Hepatocyte (in vitro differentiated cells): ENCODE results near the gene SLC34A3. TPM values are rescaled to one million over a fixed set of nuclear protein-coding genes. Genes with fewer than 3 reads are reported as not detected.

Experiments used
- DNase-seq: peaks from one replicate; pipeline ENCODE4 v3.0.0-alpha.2; 2016; ENCODE audit warnings: low spot score
- H2AFZ ChIP-seq: fragments of 200-600 bp; sonication (generic); 2 replicates; pipeline ENCODE4 v1.6.0; 2016; ENCODE audit warnings: antibody characterized with exemption, mild to moderate bottlenecking
- H3K27ac ChIP-seq: fragments of 200-600 bp; sonication (generic); 2 replicates; pipeline ENCODE4 v1.5.1; 2016; ENCODE audit warnings: mild to moderate bottlenecking
- H3K27me3 ChIP-seq: fragments of 200-600 bp; sonication (generic); 2 replicates; pipeline ENCODE4 v1.6.1; 2016
- H3K36me3 ChIP-seq: fragments of 200-600 bp; sonication (generic); replicated peaks from 2 replicates; pipeline ENCODE4 v1.5.1; 2016; ENCODE audit warnings: low read depth; ENCODE audit not compliant: insufficient read depth
- H3K4me1 ChIP-seq: fragments of 200-600 bp; sonication (generic); 2 replicates; pipeline ENCODE4 v1.5.1; 2016; ENCODE audit warnings: mild to moderate bottlenecking, moderate library complexity; ENCODE audit not compliant: insufficient read depth
- H3K4me2 ChIP-seq: fragments of 200-600 bp; sonication (generic); 2 replicates; pipeline ENCODE4 v1.6.0; 2016
- H3K4me3 ChIP-seq: fragments of 200-600 bp; sonication (generic); 2 replicates; pipeline ENCODE4 v1.5.1; 2016; ENCODE audit warnings: mild to moderate bottlenecking
- H3K79me2 ChIP-seq: fragments of 200-600 bp; sonication (generic); 2 replicates; pipeline ENCODE4 v1.6.0; 2017; ENCODE audit warnings: mild to moderate bottlenecking
- H3K9me2 ChIP-seq: fragments of 200-600 bp; sonication (generic); replicated peaks from 2 replicates; pipeline ENCODE4 v1.6.0; 2017; ENCODE audit warnings: mild to moderate bottlenecking; ENCODE audit not compliant: insufficient read depth
- H3K9me3 ChIP-seq: fragments of 200-600 bp; sonication (generic); 2 replicates; pipeline ENCODE4 v1.5.1; 2016; ENCODE audit warnings: low read depth, mild to moderate bottlenecking
- H4K20me1 ChIP-seq: fragments of 200-600 bp; sonication (generic); 2 replicates; pipeline ENCODE4 v1.6.0; 2016; ENCODE audit warnings: mild to moderate bottlenecking; ENCODE audit not compliant: insufficient read depth, poor library complexity, severe bottlenecking
- CTCF ChIP-seq: fragments of 200-600 bp; sonication (generic); IDR thresholded peaks from 2 replicates; pipeline ENCODE4 v1.5.1; 2016; ENCODE audit warnings: antibody characterized with exemption, mild to moderate bottlenecking; ENCODE audit not compliant: poor library complexity
- EZH2 ChIP-seq: fragments of 200-600 bp; sonication (generic); IDR thresholded peaks from 2 replicates; pipeline ENCODE4 v1.6.1; 2016; ENCODE audit warnings: antibody characterized with exemption, mild to moderate bottlenecking, borderline replicate concordance
- EZH2phosphoT487 ChIP-seq: fragments of 200-600 bp; sonication (generic); IDR thresholded peaks from one replicate; pipeline ENCODE4 v1.6.1; 2018; ENCODE audit warnings: antibody characterized with exemption, mild to moderate bottlenecking, low read depth, moderate library complexity; ENCODE audit not compliant: unreplicated experiment, severe bottlenecking
- WGBS: methylation state at CpG from one replicate; pipeline ENCODE4 v1.1.6; 2016; ENCODE audit warnings: low lambda C conversion rate; ENCODE audit errors: missing lambda C conversion rate; 5-methylcytosine and 5-hydroxymethylcytosine counted together
- polyA plus RNA-seq: library from polyadenylated mRNA; unstranded; fragments of >200 nt; fragmentation: Nextera tagmentation; extraction: Ambion mirVana; gene quantifications from 2 replicates; pipeline ENCODE4 v1.2.1, GENCODE V29; 2016
- total RNA-seq: library from RNA; depleted of rRNA; stranded (reverse); fragments of >200 nt; gene quantifications from 2 replicates; pipeline ENCODE4 v1.2.3, GENCODE V29; 2014

Gene SLC34A3
- total and polyA plus RNA-seq, 2 experiments from 2014 or later = 2.7 to 4.7 TPM

- H3K27me3 ChIP-seq = no peaks in the 10 kb centered on the region
- TF ChIP-seq EZH2phosphoT487 = no peak
- no peak for TF ChIP-seq CTCF
- TF ChIP-seq EZH2 = no peak
- H3K4me1 ChIP-seq = peaks cover 17% of the 10 kb centered on the region
- no peaks in the 10 kb centered on the region for H3K9me2 ChIP-seq
- H2AFZ ChIP-seq = no peak overlapping the region
- no peak overlapping the region for H3K27ac ChIP-seq
- H3K4me2 ChIP-seq = no peak overlapping the region
- H3K4me3 ChIP-seq = no peak overlapping the region
- no peaks in the 10 kb centered on the region for H3K79me2 ChIP-seq
- H3K9me3 ChIP-seq = no peaks in the 10 kb centered on the region
- no peaks in the 10 kb centered on the region for H4K20me1 ChIP-seq
- 91% methylated on average over 11 of the region's 13 CpGs for whole genome bisulfite sequencing
- DNase-seq = no peak
- no peaks in the 10 kb centered on the region for H3K36me3 ChIP-seq
Observed at GRCh38 chr9:137273095-137273490, 42.4 kb downstream of the SLC34A3 start.

GRCh38 chr9:137273611-137274320 lies 43.1 kb downstream of the SLC34A3 start:
- Histone ChIP-seq H3K4me1 (peaks cover 17% of the 10 kb centered on the region), H3K79me2 (no peaks in the 10 kb centered on the region), H3K4me2 (no peak overlapping the region), H4K20me1 (no peaks in the 10 kb centered on the region), H3K9me3 (no peaks in the 10 kb centered on the region), H3K4me3 (no peak overlapping the region), H3K9me2 (no peaks in the 10 kb centered on the region), H2AFZ (no peak overlapping the region), H3K36me3 (no peaks in the 10 kb centered on the region), H3K27ac (no peak overlapping the region), H3K27me3 (no peaks in the 10 kb centered on the region)
- 89% methylated on average over 15 of the region's 15 CpGs for WGBS
- no peak for DNase-seq
- no peak for TF ChIP-seq EZH2
- no peak for TF ChIP-seq CTCF
- no peak for TF ChIP-seq EZH2phosphoT487

- H3K79me2 ChIP-seq = no peaks in the 10 kb centered on the region
- no peak for DNase-seq
- H3K9me3 ChIP-seq = no peaks in the 10 kb centered on the region
- H3K27ac ChIP-seq = no peak overlapping the region
- H4K20me1 ChIP-seq = no peaks in the 10 kb centered on the region
- no peak for TF ChIP-seq EZH2
- TF ChIP-seq EZH2phosphoT487 = no peak
- peaks cover 17% of the 10 kb centered on the region for H3K4me1 ChIP-seq
- no peak overlapping the region for H3K4me2 ChIP-seq
- no peaks in the 10 kb centered on the region for H3K27me3 ChIP-seq
- WGBS = 96% methylated on average over 10 of the region's 10 CpGs
- H3K9me2 ChIP-seq = no peaks in the 10 kb centered on the region
- no peak overlapping the region for H2AFZ ChIP-seq
- no peaks in the 10 kb centered on the region for H3K36me3 ChIP-seq
- no peak overlapping the region for H3K4me3 ChIP-seq
Observed at GRCh38 chr9:137275203-137275587, 44.5 kb downstream of the SLC34A3 start.

- H3K4me1 ChIP-seq = peaks cover 21% of the 10 kb centered on the region
- H3K79me2 ChIP-seq = no peaks in the 10 kb centered on the region
- no peak overlapping the region for H3K4me3 ChIP-seq
- H3K9me3 ChIP-seq = no peaks in the 10 kb centered on the region
- peak; percentile 3 for DNase-seq
- no peaks in the 10 kb centered on the region for H3K27me3 ChIP-seq
- peak overlapping the region; percentile 49 for H3K27ac ChIP-seq
- no peaks in the 10 kb centered on the region for H3K36me3 ChIP-seq
- H4K20me1 ChIP-seq = no peaks in the 10 kb centered on the region
- H3K9me2 ChIP-seq = no peaks in the 10 kb centered on the region
- WGBS = 91% methylated on average over 20 of the region's 24 CpGs
- H3K4me2 ChIP-seq = no peak overlapping the region
- no peak overlapping the region for H2AFZ ChIP-seq
- no peak for TF ChIP-seq EZH2phosphoT487
- no peak for TF ChIP-seq EZH2
- TF ChIP-seq CTCF = no peak
Observed at GRCh38 chr9:137275588-137276472, 45.1 kb downstream of the SLC34A3 start.
